Mesothelial cell of epicardium (in vitro differentiated cells): ENCODE measurements around the gene PDZRN3. TPM values are rescaled to one million over a fixed set of nuclear protein-coding genes. Genes with fewer than 3 reads are reported as not detected.

Experiments
- DNase-seq, 2 experiments: peaks; one replicate each; pipeline ENCODE4 v3.0.0; 2021; ENCODE audit warnings: low spot score in 2 of 2; ENCODE audit not compliant: unreplicated experiment in 2 of 2
- H3K27ac Mint-ChIP-seq: 2 replicates; pipeline ENCODE4 v1.8.0; 2021; ENCODE audit warnings: mixed read lengths
- H3K27me3 Mint-ChIP-seq: 2 replicates; pipeline ENCODE4 v1.8.0; 2021; ENCODE audit warnings: low read depth, mixed read lengths
- H3K36me3 Mint-ChIP-seq: 2 replicates; pipeline ENCODE4 v1.8.0; 2021; ENCODE audit warnings: mixed read lengths
- H3K4me1 Mint-ChIP-seq: 2 replicates; pipeline ENCODE4 v1.8.0; 2021; ENCODE audit warnings: mixed read lengths
- H3K4me3 Mint-ChIP-seq: 2 replicates; pipeline ENCODE4 v1.8.0; 2021; ENCODE audit warnings: mild to moderate bottlenecking, moderate library complexity, mixed read lengths
- H3K9me3 Mint-ChIP-seq: 2 replicates; pipeline ENCODE4 v1.8.0; 2021; ENCODE audit warnings: mixed read lengths
- CTCF ChIP-seq: fragments of 200-600 bp; sonication (generic); IDR thresholded peaks from one replicate; pipeline ENCODE4 v1.5.0; 2021; ENCODE audit warnings: antibody characterized with exemption; ENCODE audit not compliant: unreplicated experiment
- total RNA-seq: library from RNA; stranded (reverse); gene quantifications from 3 replicates; pipeline ENCODE4 v1.2.1, GENCODE V29; 2021

PDZRN3 gene
- total RNA-seq, 1 donor from 2014 or later: 48.4 TPM

- H3K4me1 Mint-ChIP-seq: peaks cover 46% of the 10 kb centered on the region
- DNase-seq: no peak
- peak overlapping the region; percentile 95 for H3K27ac Mint-ChIP-seq
- H3K9me3 Mint-ChIP-seq: peaks cover 5% of the 10 kb centered on the region
- H3K27me3 Mint-ChIP-seq: no peaks in the 10 kb centered on the region
- peak; percentile 51 for TF ChIP-seq CTCF
- no peak overlapping the region for H3K4me3 Mint-ChIP-seq
- H3K36me3 Mint-ChIP-seq: peaks cover 2% of the 10 kb centered on the region
These were observed 205.4 kb downstream of the PDZRN3 start for GRCh38 chr3:73419179-73419803.

- H3K4me3 Mint-ChIP-seq: no peak overlapping the region
- peaks cover 46% of the 10 kb centered on the region for H3K4me1 Mint-ChIP-seq
- peaks cover 5% of the 10 kb centered on the region for H3K9me3 Mint-ChIP-seq
- peak overlapping the region; percentile 95 for H3K27ac Mint-ChIP-seq
- H3K27me3 Mint-ChIP-seq: no peaks in the 10 kb centered on the region
- peaks cover 2% of the 10 kb centered on the region for H3K36me3 Mint-ChIP-seq
- DNase-seq: no peak
- no peak for TF ChIP-seq CTCF
These were observed 206.1 kb downstream of the PDZRN3 start for GRCh38 chr3:73418681-73419080.

DNA sequence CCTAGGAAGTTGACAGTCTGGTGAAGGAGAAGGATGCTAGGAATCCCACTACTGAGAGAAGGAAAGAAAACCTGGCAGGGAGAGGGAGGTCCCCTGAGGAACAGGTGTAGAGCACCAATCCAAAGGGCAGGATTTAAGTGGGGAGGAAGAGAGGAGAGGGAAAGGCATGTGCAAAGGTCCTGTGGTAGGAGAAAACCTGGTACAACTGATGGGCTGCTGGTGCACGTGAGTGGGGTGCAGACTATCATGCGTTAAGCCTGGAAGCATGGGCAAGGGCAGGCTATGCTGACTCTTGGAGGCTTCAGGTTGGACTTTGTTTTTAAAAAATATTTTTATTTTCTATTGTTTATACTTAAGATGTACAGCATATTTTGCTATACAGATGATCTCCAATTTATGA lies 209.6 kb downstream of the PDZRN3 start:
- Mint-ChIP-seq H3K4me1 (peaks cover 46% of the 10 kb centered on the region), H3K4me3 (no peak overlapping the region), H3K9me3 (no peaks in the 10 kb centered on the region), H3K27me3 (no peaks in the 10 kb centered on the region), H3K36me3 (peaks cover 2% of the 10 kb centered on the region), H3K27ac (no peak overlapping the region)
- TF ChIP-seq CTCF: no peak
- no peak for DNase-seq

DNA sequence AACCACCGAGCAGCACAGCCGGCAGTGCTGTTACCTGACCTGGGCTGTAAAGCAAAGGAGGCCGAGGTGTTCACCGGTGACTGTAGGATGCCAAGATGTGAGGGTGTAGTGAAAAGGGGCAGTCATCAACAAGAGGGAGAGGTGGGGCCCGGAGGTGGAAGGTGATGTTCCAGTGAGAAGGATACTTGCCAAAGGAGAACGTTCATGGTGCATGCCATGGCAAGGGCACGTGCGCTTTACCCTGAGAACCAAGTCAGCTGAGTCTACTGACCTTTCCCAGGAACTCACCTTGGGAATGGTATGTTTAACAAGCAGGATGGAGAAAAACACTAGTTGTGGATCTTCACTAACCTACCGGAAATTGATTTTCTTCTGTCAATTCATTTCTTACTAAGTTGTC lies 211.1 kb downstream of the PDZRN3 start:
- Mint-ChIP-seq H3K27me3 (no peaks in the 10 kb centered on the region), H3K4me1 (peaks cover 34% of the 10 kb centered on the region), H3K27ac (no peak overlapping the region), H3K36me3 (peaks cover 2% of the 10 kb centered on the region), H3K4me3 (no peak overlapping the region), H3K9me3 (no peaks in the 10 kb centered on the region)
- TF ChIP-seq CTCF: no peak
- DNase-seq: no peak

DNA sequence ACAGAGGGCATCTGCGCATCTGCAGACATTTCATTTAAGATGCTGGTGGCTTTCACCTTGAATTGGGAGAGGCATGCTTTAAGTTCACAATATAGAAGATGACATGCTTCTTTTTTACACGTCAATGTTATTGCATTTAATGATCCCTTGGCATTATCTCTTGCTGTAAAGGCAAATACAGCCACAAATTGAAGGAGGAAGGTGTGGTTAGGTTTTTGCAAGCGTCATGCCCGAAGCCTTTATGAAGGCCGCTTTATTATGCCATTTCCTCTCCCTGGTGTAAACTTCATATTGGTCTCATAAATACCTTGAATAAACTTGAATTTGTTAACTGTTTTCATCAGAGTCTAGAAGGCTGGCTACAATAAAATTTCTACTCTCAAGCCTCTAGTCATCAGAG lies 212.7 kb downstream of the PDZRN3 start:
- peaks cover 2% of the 10 kb centered on the region for H3K36me3 Mint-ChIP-seq
- peaks cover 24% of the 10 kb centered on the region for H3K4me1 Mint-ChIP-seq
- DNase-seq: no peak
- TF ChIP-seq CTCF: no peak
- H3K9me3 Mint-ChIP-seq: no peaks in the 10 kb centered on the region
- H3K4me3 Mint-ChIP-seq: no peak overlapping the region
- no peaks in the 10 kb centered on the region for H3K27me3 Mint-ChIP-seq
- H3K27ac Mint-ChIP-seq: no peak overlapping the region

DNA sequence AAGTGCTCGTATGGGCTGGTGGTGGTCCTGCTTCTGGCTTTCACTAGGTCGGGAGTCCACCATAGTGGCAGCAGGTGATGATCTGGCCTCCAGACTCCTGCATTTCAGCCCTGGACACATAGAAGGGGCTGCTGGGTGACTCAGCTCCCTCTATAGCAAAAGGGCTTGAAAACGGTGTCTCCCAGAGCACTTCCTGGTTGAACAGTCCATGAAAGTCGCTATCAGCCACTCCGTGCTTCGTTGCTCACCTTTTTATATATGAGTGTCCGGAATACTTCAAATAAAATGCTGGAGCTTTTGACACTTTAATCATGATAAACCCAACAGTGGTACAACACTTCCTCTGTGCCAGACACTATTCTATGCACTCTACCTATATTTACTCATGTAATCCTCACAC lies 213.2 kb downstream of the PDZRN3 start:
- no peak for DNase-seq
- Mint-ChIP-seq H3K27me3 (no peaks in the 10 kb centered on the region), H3K36me3 (peaks cover 2% of the 10 kb centered on the region), H3K4me3 (no peak overlapping the region), H3K9me3 (no peaks in the 10 kb centered on the region), H3K4me1 (peaks cover 24% of the 10 kb centered on the region), H3K27ac (no peak overlapping the region)
- no peak for TF ChIP-seq CTCF
